ENCODE results near the gene XPO5.
A peak's percentile ranks its signal among the peaks of the same experiment; 100 is the strongest.

XPO5 gene

GRCh38 chr6:43494766-43495165 is 81.1 kb downstream of the XPO5 start:
- no peak for DNase-seq

GRCh38 chr6:43494321-43494720 is 81.5 kb downstream of the XPO5 start:
- no peak for DNase-seq

DNA sequence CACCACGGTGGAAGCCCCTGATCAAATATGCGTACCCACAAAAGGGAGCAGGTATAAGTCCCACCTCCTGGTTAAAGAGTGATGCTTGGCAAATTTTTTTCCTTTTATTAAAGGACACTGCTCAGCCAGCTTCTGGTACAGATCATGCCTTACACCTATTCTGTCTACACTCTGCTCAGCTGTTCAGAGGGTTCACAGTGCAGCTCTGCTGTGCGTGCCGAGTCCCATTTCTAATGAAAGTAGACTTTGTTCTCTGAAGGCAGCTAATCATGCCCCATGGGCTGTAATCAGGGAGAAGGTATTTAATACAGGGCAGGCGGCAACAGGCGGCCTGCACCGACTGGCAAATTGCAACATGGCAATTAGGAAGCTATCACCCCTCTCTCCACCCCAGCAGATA is 82.0 kb downstream of the XPO5 start:
- no peak for DNase-seq

- no peak for DNase-seq
Observed at GRCh38 chr6:43493230-43493629, 82.6 kb downstream of the XPO5 start.

- DNase-seq, result no peak
Observed at GRCh38 chr6:43492673-43493072, 83.2 kb downstream of the XPO5 start.

GRCh38 chr6:43491750-43492661 is 83.8 kb downstream of the XPO5 start:
- DNase-seq, result no peak

DNA sequence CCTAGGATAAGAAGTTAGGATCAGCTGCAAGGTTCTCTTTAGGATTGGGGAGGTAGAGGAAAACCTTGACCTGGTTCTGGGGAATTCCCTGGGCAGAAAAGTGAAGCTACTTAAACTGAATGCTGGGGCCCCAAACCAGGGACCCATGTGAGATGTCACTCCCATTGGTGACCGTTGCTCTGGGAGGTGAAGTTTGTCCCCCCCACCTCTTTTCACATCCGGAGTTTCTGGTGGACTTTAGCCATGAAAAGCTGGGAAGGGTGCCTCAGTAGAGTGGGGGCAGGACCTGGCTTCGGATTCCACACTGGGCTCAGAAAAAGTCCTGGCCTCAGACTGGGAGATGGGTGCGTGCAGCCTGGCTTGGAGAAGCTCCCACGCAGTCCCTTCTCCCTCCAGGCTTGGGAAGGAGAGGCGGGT is 85.3 kb downstream of the XPO5 start:
- no peak for DNase-seq

DNA sequence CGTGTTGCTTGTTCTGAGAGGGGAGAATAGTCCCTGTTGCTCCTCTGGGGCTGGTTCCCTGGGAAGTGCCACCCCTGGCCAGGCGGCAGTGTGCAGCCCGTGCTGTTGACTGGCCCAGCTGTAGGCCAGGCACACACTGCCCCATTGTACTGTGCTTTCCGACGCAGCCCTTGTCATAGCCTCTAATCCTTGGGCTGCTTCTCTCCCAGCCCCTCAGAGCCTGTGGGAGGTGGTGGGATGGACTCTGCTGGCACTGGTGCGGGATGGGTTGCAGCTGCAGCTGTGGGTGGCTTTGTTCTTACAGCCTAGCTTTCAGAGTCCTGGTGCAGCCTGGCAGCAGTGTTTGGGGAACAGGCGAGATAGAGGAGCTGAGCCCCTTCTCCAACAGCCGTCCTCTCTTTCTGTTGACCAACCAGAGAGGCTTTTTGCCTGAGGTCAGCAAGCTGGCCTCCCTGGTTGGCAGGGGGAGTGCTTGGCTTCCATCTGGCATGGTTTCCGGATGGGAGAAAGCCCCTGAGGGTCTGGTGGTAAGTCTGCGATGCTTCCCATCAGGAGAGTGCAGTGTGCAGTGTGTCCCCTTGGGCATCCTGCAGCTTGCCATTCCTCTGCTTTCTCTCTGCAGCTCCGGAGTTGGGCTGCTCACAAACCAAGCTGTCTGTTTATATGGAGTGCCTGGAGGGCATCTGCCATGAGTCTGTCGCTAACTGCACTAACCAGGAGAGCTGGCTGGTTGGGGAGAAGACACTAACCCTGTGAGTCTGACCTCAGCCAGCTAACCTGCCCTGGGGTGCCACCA is 86.4 kb downstream of the XPO5 start:
- DNase-seq, result no peak

DNA sequence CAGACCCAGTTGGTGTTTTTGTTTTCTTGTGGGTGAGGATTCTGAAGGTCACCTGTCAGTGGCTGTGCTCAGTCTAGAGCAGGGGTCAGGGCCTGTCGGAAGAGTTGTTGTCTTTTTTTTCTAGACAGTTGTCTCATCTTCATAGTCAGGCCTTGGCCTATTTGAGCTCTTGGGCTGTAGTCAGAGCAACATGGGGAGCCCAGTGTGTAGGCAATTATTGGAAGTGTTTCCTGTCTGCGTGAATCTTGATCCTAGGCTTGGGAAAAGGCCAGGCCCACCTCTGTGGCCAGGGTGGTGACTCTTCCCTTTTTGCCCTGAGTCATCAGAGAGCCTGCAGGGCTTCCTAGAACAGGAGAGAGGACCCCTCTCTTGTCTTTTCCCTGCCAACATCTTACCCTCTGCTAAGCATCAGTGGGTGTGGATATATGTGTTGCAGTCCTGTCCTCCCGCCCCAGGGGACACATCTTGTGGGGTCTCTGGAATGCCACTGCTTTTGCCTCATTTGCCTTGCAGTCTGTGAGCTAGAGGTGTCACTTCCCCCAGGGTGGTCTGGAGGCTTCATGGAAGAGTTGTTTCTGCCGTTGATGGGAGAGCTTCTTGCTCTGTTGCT is 87.1 kb downstream of the XPO5 start:
- DNase-seq, result no peak

GRCh38 chr6:43481591-43482236 is 94.1 kb downstream of the XPO5 start:
- no peak for DNase-seq

DNA sequence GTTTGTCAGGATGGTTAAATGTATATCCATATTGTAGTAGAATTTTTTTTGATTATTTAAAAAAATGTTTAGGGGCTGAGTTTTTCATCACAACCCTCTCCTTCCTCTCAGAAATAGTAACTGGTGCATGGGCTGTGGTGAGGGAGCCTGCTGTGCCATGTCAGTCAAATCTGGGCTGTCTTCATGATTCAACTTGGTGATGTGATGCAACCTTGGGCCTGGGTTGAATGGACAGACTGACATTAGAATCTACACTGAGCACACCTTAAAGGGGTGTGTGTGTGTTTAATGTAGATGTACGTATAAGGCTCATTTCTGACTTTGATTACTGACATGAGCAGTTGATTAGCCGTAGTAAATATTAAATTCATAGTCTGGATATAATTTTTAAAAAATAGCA is 94.8 kb downstream of the XPO5 start:
- DNase-seq, result no peak

GRCh38 chr6:43478008-43478372 is 97.8 kb downstream of the XPO5 start:
- DNase-seq, result peak in 1 of 2 donors; percentile 15

GRCh38 chr6:43477235-43478007 is 98.4 kb downstream of the XPO5 start, which contains the start of gene TJAP1:
Gene TJAP1 (plus strand): TSS chr6:43477570. CDS start chr6:43499002, 21,432 bp downstream.
- DNase-seq, result peak; percentile 94 to 96

GRCh38 chr6:43476746-43477145 is 99.1 kb downstream of the XPO5 start:
- DNase-seq, result peak in 1 of 2 donors; percentile 13

DNA sequence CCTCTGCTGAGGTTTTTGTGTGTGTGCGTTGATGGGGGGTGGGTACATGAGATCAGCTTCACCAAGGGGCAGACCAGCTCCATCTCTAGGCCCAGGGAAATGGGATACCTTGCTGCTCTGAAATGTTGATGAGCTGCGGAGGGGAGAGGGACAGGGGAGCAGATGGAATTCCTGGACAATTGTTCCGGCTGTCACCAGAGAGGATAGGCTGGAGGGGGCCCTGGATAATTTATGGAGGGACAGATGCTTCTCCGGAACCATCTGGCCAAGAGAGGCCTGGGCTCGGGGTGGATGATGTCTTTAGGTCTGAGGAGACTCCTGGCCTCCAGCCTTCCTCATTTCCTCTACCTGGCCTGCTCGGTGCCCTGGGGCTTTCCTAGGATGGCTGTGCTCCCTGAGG is 100.3 kb downstream of the XPO5 start:
- no peak for DNase-seq

DNA sequence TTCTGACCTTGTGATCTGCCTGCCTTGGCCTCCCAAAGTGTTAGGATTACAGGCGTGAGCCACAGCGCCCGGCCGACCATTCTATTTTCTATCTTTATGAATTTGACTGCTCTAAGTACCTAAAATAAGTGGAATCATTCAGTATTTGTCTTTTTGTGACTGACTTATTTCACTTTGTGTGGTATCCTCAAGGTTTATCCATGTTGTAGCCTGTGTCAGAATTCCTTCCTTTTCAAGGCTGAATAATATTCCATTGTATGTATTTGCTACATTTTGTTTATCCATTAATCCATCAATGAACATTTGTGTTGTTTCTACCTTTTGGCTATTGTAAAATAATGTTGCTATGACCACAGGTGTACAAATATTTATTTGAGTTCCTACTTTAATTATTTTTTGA is 103.3 kb downstream of the XPO5 start:
- DNase-seq, result no peak
